ENCODE results near the gene SLC43A2.

SLC43A2 gene

DNA sequence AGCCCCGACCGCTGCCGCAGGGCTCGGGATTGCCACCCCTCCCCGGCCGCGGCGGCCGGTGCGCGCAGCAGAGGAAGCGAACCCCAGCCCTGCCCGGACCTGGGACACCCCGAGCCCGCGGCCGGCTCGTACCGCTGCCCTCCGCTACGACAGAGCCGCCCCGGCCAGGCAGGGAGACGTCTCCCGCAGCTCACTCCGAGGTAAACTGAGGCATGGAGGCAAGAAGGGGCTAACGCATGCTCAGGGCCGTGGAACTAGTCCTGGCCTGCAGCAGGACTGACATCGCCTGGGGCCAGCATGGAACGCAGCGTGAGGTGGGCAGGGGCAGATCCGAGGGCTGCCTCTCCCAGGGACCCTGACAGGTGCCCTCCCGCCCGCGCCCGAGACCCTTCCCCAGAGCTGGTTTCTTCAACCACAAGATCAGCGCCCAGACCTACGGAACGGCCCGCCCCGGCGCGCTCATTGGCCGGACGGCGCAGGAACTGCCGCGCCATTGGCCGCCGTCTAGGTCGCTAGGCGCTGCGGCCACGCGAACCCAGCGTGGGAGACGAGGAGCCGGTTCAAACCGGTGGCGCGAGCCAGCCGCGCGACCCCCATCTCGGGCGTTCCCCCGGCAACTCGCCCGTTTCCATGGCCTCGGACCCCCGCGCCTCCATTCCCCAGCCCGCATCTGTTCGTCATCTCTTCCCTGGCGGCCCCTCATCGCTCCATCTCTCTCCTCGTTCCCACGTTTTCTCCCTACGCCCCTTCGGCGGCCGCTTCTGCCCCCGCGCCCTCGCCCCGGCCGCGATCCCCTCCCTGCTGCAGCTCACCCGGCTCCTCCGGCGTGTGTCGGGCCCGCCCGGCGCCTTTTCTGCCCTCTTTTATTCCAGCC, at the start of gene SLC43A2:
TSS of gene SLC43A2 (minus strand) at position 853 of the 874 bp plus-strand sequence. CDS start 960 bp downstream, outside the sequence.
- peak; percentile 91 for ATAC-seq
- TF ChIP-seq SNAI2 (CRISPR knock-in tag; IDR thresholded peaks at IDR 0.05) (peak; percentile 91; the same call in 1 of the 2 replicates), TSHZ2 (CRISPR knock-in tag; IDR thresholded peaks at IDR 0.05) (0 out of 2 replicates have a peak, but pooled peaks have one; percentile 25), ESRRG (CRISPR knock-in tag; IDR thresholded peaks at IDR 0.05) (no peak)

DNA sequence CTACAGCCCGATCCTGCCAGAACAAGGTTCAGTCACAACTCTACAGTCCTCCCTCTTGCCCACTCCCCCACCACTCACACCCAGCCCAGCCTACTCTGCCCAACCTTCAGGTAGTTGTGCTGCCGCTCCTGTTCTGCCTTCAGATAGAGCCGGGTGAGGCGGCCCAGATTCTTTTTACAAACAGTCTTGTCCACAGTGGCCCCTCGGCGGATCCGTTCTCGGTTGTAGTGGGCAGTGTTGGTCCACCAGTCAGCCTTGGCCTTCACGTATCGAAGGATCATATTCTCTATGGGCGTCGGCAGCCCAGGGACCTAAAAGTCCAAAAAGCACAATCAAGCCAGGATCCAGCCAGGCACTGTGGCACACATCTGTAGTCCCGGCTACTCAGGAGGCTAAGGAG, 47.8 kb upstream of the SLC43A2 start:
- no peak for ATAC-seq
- TF ChIP-seq PATZ1 (CRISPR knock-in tag; IDR thresholded peaks at IDR 0.05; ENCODE audit: borderline replicate concordance) (no peak), CSDC2 (CRISPR knock-in tag; IDR thresholded peaks at IDR 0.05) (no peak), BACH2 (CRISPR knock-in tag; IDR thresholded peaks at IDR 0.05; ENCODE audit: borderline replicate concordance) (no peak), ZFP3 (CRISPR knock-in tag; IDR thresholded peaks at IDR 0.05) (no peak), TSHZ2 (CRISPR knock-in tag; IDR thresholded peaks at IDR 0.05) (no peak), CREB5 (CRISPR knock-in tag; IDR thresholded peaks at IDR 0.05; ENCODE audit: low read depth) (no peak), ZNF565 (CRISPR knock-in tag; conservative IDR thresholded peaks at IDR 0.05; ENCODE audit: low read depth) (no peak), PPARA (CRISPR knock-in tag; IDR thresholded peaks at IDR 0.05; ENCODE audit: borderline replicate concordance) (no peak), RARB (CRISPR knock-in tag; IDR thresholded peaks at IDR 0.05) (no peak), ZNF70 (CRISPR knock-in tag; IDR thresholded peaks at IDR 0.05) (no peak), TCF4 (CRISPR knock-in tag; IDR thresholded peaks at IDR 0.05; ENCODE audit: borderline replicate concordance) (no peak)
- TF ChIP-seq, protein P1, sequence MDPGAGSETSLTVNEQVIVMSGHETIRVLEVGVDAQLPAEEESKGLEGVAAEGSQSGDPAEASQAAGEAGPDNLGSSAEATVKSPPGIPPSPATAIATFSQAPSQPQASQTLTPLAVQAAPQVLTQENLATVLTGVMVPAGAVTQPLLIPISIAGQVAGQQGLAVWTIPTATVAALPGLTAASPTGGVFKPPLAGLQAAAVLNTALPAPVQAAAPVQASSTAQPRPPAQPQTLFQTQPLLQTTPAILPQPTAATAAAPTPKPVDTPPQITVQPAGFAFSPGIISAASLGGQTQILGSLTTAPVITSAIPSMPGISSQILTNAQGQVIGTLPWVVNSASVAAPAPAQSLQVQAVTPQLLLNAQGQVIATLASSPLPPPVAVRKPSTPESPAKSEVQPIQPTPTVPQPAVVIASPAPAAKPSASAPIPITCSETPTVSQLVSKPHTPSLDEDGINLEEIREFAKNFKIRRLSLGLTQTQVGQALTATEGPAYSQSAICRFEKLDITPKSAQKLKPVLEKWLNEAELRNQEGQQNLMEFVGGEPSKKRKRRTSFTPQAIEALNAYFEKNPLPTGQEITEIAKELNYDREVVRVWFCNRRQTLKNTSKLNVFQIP (CRISPR knock-in tag; IDR thresholded peaks at IDR 0.05; ENCODE audit: borderline replicate concordance, low read depth) = no peak

- ATAC-seq = no peak; the same call in 2 of the 3 replicates
- TF ChIP-seq ZFP30 (CRISPR knock-in tag; IDR thresholded peaks at IDR 0.05) (no peak), ZNF565 (CRISPR knock-in tag; conservative IDR thresholded peaks at IDR 0.05; ENCODE audit: low read depth) (no peak), CSRNP3 (CRISPR knock-in tag; IDR thresholded peaks at IDR 0.05) (no peak), ZC3H10 (CRISPR knock-in tag; IDR thresholded peaks at IDR 0.05) (no peak), GLIS3 (CRISPR knock-in tag; IDR thresholded peaks at IDR 0.05) (no peak), OSR1 (CRISPR knock-in tag; IDR thresholded peaks at IDR 0.05) (no peak), PATZ1 (CRISPR knock-in tag; IDR thresholded peaks at IDR 0.05; ENCODE audit: borderline replicate concordance) (no peak), ZNF70 (CRISPR knock-in tag; IDR thresholded peaks at IDR 0.05) (no peak), CSDC2 (CRISPR knock-in tag; IDR thresholded peaks at IDR 0.05) (no peak), ZNF8 (CRISPR knock-in tag; IDR thresholded peaks at IDR 0.05) (no peak), TOX (CRISPR knock-in tag; IDR thresholded peaks at IDR 0.05; ENCODE audit: borderline replicate concordance) (no peak), ZFP3 (CRISPR knock-in tag; IDR thresholded peaks at IDR 0.05) (no peak), PPARA (CRISPR knock-in tag; IDR thresholded peaks at IDR 0.05; ENCODE audit: borderline replicate concordance) (no peak), TCF4 (CRISPR knock-in tag; IDR thresholded peaks at IDR 0.05; ENCODE audit: borderline replicate concordance) (no peak)
These were observed 44.6 kb upstream of the SLC43A2 start for GRCh38 chr17:1673041-1673785.

Measured in SK-N-SH treated with all-trans-retinoic acid at 6 μM for 48 hours (cell line).